ENCODE results near the gene ULBP2.
"Not testable (repeated sequence)": the region's sequence is repeated elsewhere in the genome, so short reads cannot be mapped to it uniquely, and the experiment has no call there.

Gene ULBP2

GRCh38 chr6:149907317-149907716, 34.5 kb upstream of the ULBP2 start:
- FAIRE-seq, result no peak
- no peak for DNase-seq (ENCODE audit: extremely low spot score, insufficient read length, low read depth)

- DNase-seq (ENCODE audit: extremely low spot score, insufficient read length, low read depth); FAIRE-seq: not testable (repeated sequence)
These were observed 33.3 kb upstream of the ULBP2 start for GRCh38 chr6:149908480-149908879.

GRCh38 chr6:149909701-149910470, 31.9 kb upstream of the ULBP2 start:
- no peak for DNase-seq (ENCODE audit: extremely low spot score, insufficient read length, low read depth)
- FAIRE-seq, result no peak

GRCh38 chr6:149910721-149911151, 31.1 kb upstream of the ULBP2 start:
- DNase-seq (ENCODE audit: extremely low spot score, insufficient read length, low read depth), result no peak
- FAIRE-seq, result no peak

GRCh38 chr6:149912680-149913079, 29.1 kb upstream of the ULBP2 start:
- FAIRE-seq; DNase-seq (ENCODE audit: extremely low spot score, insufficient read length, low read depth): not testable (repeated sequence)

- no peak for DNase-seq (ENCODE audit: extremely low spot score, insufficient read length, low read depth)
- FAIRE-seq, result no peak
These were observed 28.7 kb upstream of the ULBP2 start for GRCh38 chr6:149913085-149913484.

- DNase-seq (ENCODE audit: extremely low spot score, insufficient read length, low read depth) (no peak), FAIRE-seq (no peak)
These were observed 28.1 kb upstream of the ULBP2 start for GRCh38 chr6:149913540-149914240.

GRCh38 chr6:149915970-149916865, 25.6 kb upstream of the ULBP2 start:
- DNase-seq (ENCODE audit: extremely low spot score, insufficient read length, low read depth) (no peak), FAIRE-seq (no peak)

- DNase-seq (ENCODE audit: extremely low spot score, insufficient read length, low read depth), result no peak
- no peak for FAIRE-seq
These were observed 24.1 kb upstream of the ULBP2 start for GRCh38 chr6:149917679-149918078.

- no peak for FAIRE-seq
These were observed 23.5 kb upstream of the ULBP2 start for GRCh38 chr6:149918151-149918905.

GRCh38 chr6:149919126-149919833, 22.5 kb upstream of the ULBP2 start:
- DNase-seq (ENCODE audit: extremely low spot score, insufficient read length, low read depth); FAIRE-seq: not testable (repeated sequence)

More at GRCh38 chr6:149918151-149918905, 23.5 kb upstream of the ULBP2 start:
- DNase-seq (ENCODE audit: extremely low spot score, insufficient read length, low read depth), result no peak

- no peak for FAIRE-seq
These were observed 22.0 kb upstream of the ULBP2 start for GRCh38 chr6:149919834-149920225.

GRCh38 chr6:149921361-149921760, 20.5 kb upstream of the ULBP2 start:
- FAIRE-seq (no peak), DNase-seq (ENCODE audit: extremely low spot score, insufficient read length, low read depth) (no peak)

More at GRCh38 chr6:149919834-149920225, 22.0 kb upstream of the ULBP2 start:
- DNase-seq (ENCODE audit: extremely low spot score, insufficient read length, low read depth), result no peak

GRCh38 chr6:149922091-149922490, 19.7 kb upstream of the ULBP2 start:
- not testable (repeated sequence) for DNase-seq (ENCODE audit: extremely low spot score, insufficient read length, low read depth); FAIRE-seq

- DNase-seq (ENCODE audit: extremely low spot score, insufficient read length, low read depth), result no peak
- no peak for FAIRE-seq
These were observed 19.0 kb upstream of the ULBP2 start, which contains the start of gene RAET1G for GRCh38 chr6:149922642-149923326. TSS of gene RAET1G (minus strand) at chr6:149923121. CDS start at chr6:149923010, 111 bp downstream.

GRCh38 chr6:149923327-149923986, 18.4 kb upstream of the ULBP2 start:
- no peak for FAIRE-seq

GRCh38 chr6:149924206-149924932, 17.4 kb upstream of the ULBP2 start:
- DNase-seq (ENCODE audit: extremely low spot score, insufficient read length, low read depth) (no peak), FAIRE-seq (no peak)

More at GRCh38 chr6:149923327-149923986, 18.4 kb upstream of the ULBP2 start:
- no peak for DNase-seq (ENCODE audit: extremely low spot score, insufficient read length, low read depth)
